ENCODE measurements around the gene FSTL4. TPM values are rescaled to one million over a fixed set of nuclear protein-coding genes. Genes with fewer than 3 reads are reported as not detected.

The FSTL4 gene
- polyA plus RNA-seq, 1 donor from 2014 or later, result 0.57 TPM

GRCh38 chr5:133475986-133476385 lies 136.4 kb downstream of the FSTL4 start:
- no peaks in the 10 kb centered on the region for H3K79me2 ChIP-seq (replicated peaks; ENCODE audit: insufficient read depth, low read length)
- H3K27me3 ChIP-seq (ENCODE audit: insufficient read depth, low read depth, low read length), result no peaks in the 10 kb centered on the region
- TF ChIP-seq SMC3 (conservative IDR thresholded peaks at IDR 0.05; ENCODE audit: poor library complexity), result no peak
- no peak for TF ChIP-seq TAF1 (IDR thresholded peaks at IDR 0.05; ENCODE audit: low read depth)
- no peak for TF ChIP-seq EZH2 (IDR thresholded peaks at IDR 0.05; ENCODE audit: borderline replicate concordance, insufficient read depth, low read length, poor library complexity, severe bottlenecking)
- no peak overlapping the region for H3K9ac ChIP-seq (ENCODE audit: low read length)
- no peak overlapping the region for H3K4me2 ChIP-seq (ENCODE audit: low read length)
- H3K36me3 ChIP-seq (ENCODE audit: insufficient read depth, low read length), result no peaks in the 10 kb centered on the region
- H3K4me3 ChIP-seq (ENCODE audit: low read length), result no peak overlapping the region
- no peaks in the 10 kb centered on the region for H3K9me2 ChIP-seq (ENCODE audit: insufficient read depth, low read length)
- no peaks in the 10 kb centered on the region for H3F3A ChIP-seq (ENCODE audit: insufficient read depth, low read length, poor library complexity, severe bottlenecking)
- no peak overlapping the region for H2AFZ ChIP-seq (ENCODE audit: low read depth, low read length)
- no peak overlapping the region for H3K27ac ChIP-seq (ENCODE audit: low read length)
- no peaks in the 10 kb centered on the region for H4K20me1 ChIP-seq (ENCODE audit: insufficient read depth)
- H3K9me3 ChIP-seq (ENCODE audit: low read length), result no peaks in the 10 kb centered on the region

- Histone ChIP-seq H3K4me3 (ENCODE audit: low read length) (no peak overlapping the region), H3K27me3 (ENCODE audit: insufficient read depth, low read depth, low read length) (no peaks in the 10 kb centered on the region), H4K20me1 (ENCODE audit: insufficient read depth) (no peaks in the 10 kb centered on the region), H3K9ac (ENCODE audit: low read length) (no peak overlapping the region), H3K9me3 (ENCODE audit: low read length) (no peaks in the 10 kb centered on the region), H3K9me2 (ENCODE audit: insufficient read depth, low read length) (no peaks in the 10 kb centered on the region), H3F3A (ENCODE audit: insufficient read depth, low read length, poor library complexity, severe bottlenecking) (no peaks in the 10 kb centered on the region), H3K36me3 (ENCODE audit: insufficient read depth, low read length) (no peaks in the 10 kb centered on the region), H3K79me2 (replicated peaks; ENCODE audit: insufficient read depth, low read length) (no peaks in the 10 kb centered on the region), H3K4me2 (ENCODE audit: low read length) (no peak overlapping the region), H2AFZ (ENCODE audit: low read depth, low read length) (no peak overlapping the region), H3K27ac (ENCODE audit: low read length) (no peak overlapping the region)
- TF ChIP-seq MXI1 (conservative IDR thresholded peaks at IDR 0.05; ENCODE audit: poor library complexity, severe bottlenecking) (no peak), SMC3 (conservative IDR thresholded peaks at IDR 0.05; ENCODE audit: poor library complexity) (no peak), TAF1 (IDR thresholded peaks at IDR 0.05; ENCODE audit: low read depth) (no peak)
Measured at GRCh38 chr5:133474851-133475590, 137.3 kb downstream of the FSTL4 start.

- no peak overlapping the region for H3K27ac ChIP-seq (ENCODE audit: low read length)
- no peaks in the 10 kb centered on the region for H3K9me3 ChIP-seq (ENCODE audit: low read length)
- no peaks in the 10 kb centered on the region for H4K20me1 ChIP-seq (ENCODE audit: insufficient read depth)
- no peaks in the 10 kb centered on the region for H3K27me3 ChIP-seq (ENCODE audit: insufficient read depth, low read depth, low read length)
- H3K9me2 ChIP-seq (ENCODE audit: insufficient read depth, low read length), result no peaks in the 10 kb centered on the region
- TF ChIP-seq EP300 (conservative IDR thresholded peaks at IDR 0.05; ENCODE audit: poor library complexity, severe bottlenecking) (no peak), EZH2 (IDR thresholded peaks at IDR 0.05; ENCODE audit: borderline replicate concordance, insufficient read depth, low read length, poor library complexity, severe bottlenecking) (no peak), MXI1 (conservative IDR thresholded peaks at IDR 0.05; ENCODE audit: poor library complexity, severe bottlenecking) (no peak), RAD21 (conservative IDR thresholded peaks at IDR 0.05) (no peak), CTCF (IDR thresholded peaks at IDR 0.05; ENCODE audit: poor library complexity, severe bottlenecking) (no peak), REST (IDR thresholded peaks at IDR 0.05; ENCODE audit: borderline replicate concordance) (no peak), TAF1 (IDR thresholded peaks at IDR 0.05; ENCODE audit: low read depth) (no peak), POLR2AphosphoS5 (IDR thresholded peaks at IDR 0.05) (no peak), SMC3 (conservative IDR thresholded peaks at IDR 0.05; ENCODE audit: poor library complexity) (no peak)
- no peak overlapping the region for H3K4me3 ChIP-seq (ENCODE audit: low read length)
- H3K36me3 ChIP-seq (ENCODE audit: insufficient read depth, low read length), result no peaks in the 10 kb centered on the region
- H3K9ac ChIP-seq (ENCODE audit: low read length), result no peak overlapping the region
- H2AFZ ChIP-seq (ENCODE audit: low read depth, low read length), result no peak overlapping the region
- H3K79me2 ChIP-seq (replicated peaks; ENCODE audit: insufficient read depth, low read length), result no peaks in the 10 kb centered on the region
- H3F3A ChIP-seq (ENCODE audit: insufficient read depth, low read length, poor library complexity, severe bottlenecking), result no peaks in the 10 kb centered on the region
- no peak overlapping the region for H3K4me2 ChIP-seq (ENCODE audit: low read length)
Measured at GRCh38 chr5:133473291-133473690, 139.1 kb downstream of the FSTL4 start.

Measured in neural cell (in vitro differentiated cells).